Fibroblast of mammary gland (primary cell): ENCODE data around the gene GORASP2.

Experiments
- DNase-seq: peaks from one replicate; pipeline ENCODE4 v3.0.0-alpha.2; 2010; ENCODE audit warnings: low read depth
- H3K4me3 ChIP-seq: 2 replicates; pipeline ENCODE4 v1.5.1; 2011; ENCODE audit warnings: low read depth, mild to moderate bottlenecking, low read length, moderate library complexity; ENCODE audit not compliant: control insufficient read depth
- CTCF ChIP-seq: conservative IDR thresholded peaks from 2 replicates; pipeline ENCODE4 v1.5.1; 2011; ENCODE audit warnings: low read depth, low read length, inconsistent platforms; ENCODE audit not compliant: control insufficient read depth, insufficient read depth

GORASP2 gene

DNA sequence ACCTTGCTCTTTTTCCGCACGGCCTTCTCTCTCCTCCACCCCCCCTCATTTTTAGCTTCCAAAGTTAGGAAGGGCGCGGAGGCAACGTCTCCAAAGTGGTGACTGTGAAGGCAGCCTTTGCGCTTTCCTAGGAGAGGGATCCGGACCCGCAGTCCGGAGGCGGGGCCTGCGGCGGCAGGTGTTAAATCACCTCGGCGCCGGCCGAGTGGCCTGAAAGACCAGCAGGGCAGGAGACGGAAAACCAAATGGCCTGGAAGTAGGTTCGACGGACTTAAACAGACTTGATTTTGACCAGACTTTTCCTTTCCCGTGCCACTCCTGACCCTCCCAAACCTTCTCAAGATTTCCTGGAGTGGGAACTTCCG is 615 bp downstream of the GORASP2 start:
- peak overlapping the region; percentile 97 for H3K4me3 ChIP-seq
- no peak for TF ChIP-seq CTCF
- peak; percentile 22 for DNase-seq

- peak overlapping the region; percentile 97 for H3K4me3 ChIP-seq
- TF ChIP-seq CTCF: no peak
- peak; percentile 43 for DNase-seq
Observed at GRCh38 chr2:170930131-170930990, 1.3 kb downstream of the GORASP2 start.

DNA sequence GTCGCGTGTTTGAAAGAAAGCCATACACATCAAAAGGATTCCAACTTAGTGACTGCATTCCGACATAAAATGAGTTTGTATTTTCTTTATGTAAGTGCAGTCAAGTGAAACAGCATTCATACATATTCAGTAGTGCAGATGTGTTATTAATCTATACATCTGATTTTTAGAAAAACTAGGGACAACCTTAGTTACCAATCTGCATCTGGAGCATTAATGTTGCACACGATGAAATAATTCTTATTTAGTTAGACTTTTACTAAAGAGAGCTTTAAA is 1.9 kb downstream of the GORASP2 start:
- no peak for TF ChIP-seq CTCF
- peak overlapping the region; percentile 97 for H3K4me3 ChIP-seq
- no peak for DNase-seq

GRCh38 chr2:170932166-170932565 is 3.1 kb downstream of the GORASP2 start:
- no peak for TF ChIP-seq CTCF
- no peak for DNase-seq
- no peak overlapping the region for H3K4me3 ChIP-seq

GRCh38 chr2:170932948-170933347 is 3.9 kb downstream of the GORASP2 start:
- TF ChIP-seq CTCF: no peak
- DNase-seq: no peak
- H3K4me3 ChIP-seq: no peak overlapping the region

GRCh38 chr2:170937709-170938379 is 8.8 kb downstream of the GORASP2 start:
- H3K4me3 ChIP-seq: no peak overlapping the region
- DNase-seq: no peak
- no peak for TF ChIP-seq CTCF
